GM23338 (cell line): Measurements from ENCODE around the gene FAM78B. TPM values are rescaled to one million over a fixed set of nuclear protein-coding genes. Genes with fewer than 3 reads are reported as not detected.

Experiments
- ATAC-seq: fragments of 200-7000 bp; cut with Tn5 transposase; 3 replicates; pipeline ENCODE4 v1.9.1; 2020
- DNase-seq: peaks from one replicate; pipeline ENCODE4 v3.0.0-alpha.2; 2015; ENCODE audit warnings: low spot score
- H2AFZ ChIP-seq: fragments of 200-600 bp; sonication (generic); 2 replicates; pipeline ENCODE4 v1.8.0; 2016; ENCODE audit warnings: antibody characterized with exemption, mild to moderate bottlenecking, moderate library complexity
- H3F3A ChIP-seq: fragments of 200-600 bp; sonication (generic); replicated peaks from 2 replicates; pipeline ENCODE4 v1.8.0; 2017; ENCODE audit warnings: antibody characterized with exemption, mixed run types, low read depth
- H3K27ac ChIP-seq: fragments of 200-600 bp; sonication (generic); 2 replicates; pipeline ENCODE4 v1.6.1; 2016; ENCODE audit warnings: low read depth
- H3K27me3 ChIP-seq: fragments of 200-600 bp; sonication (generic); 2 replicates; pipeline ENCODE4 v1.8.0; 2016; ENCODE audit warnings: mild to moderate bottlenecking, mixed run types, moderate library complexity; ENCODE audit not compliant: insufficient read depth
- H3K36me3 ChIP-seq: fragments of 200-600 bp; sonication (generic); 2 replicates; pipeline ENCODE4 v1.8.0; 2016; ENCODE audit warnings: mild to moderate bottlenecking; ENCODE audit not compliant: insufficient read depth
- H3K4me1 ChIP-seq: fragments of 200-600 bp; sonication (generic); 2 replicates; pipeline ENCODE4 v1.8.0; 2016; ENCODE audit warnings: mild to moderate bottlenecking, moderate library complexity; ENCODE audit not compliant: insufficient read depth
- H3K4me2 ChIP-seq: fragments of 200-600 bp; sonication (generic); 2 replicates; pipeline ENCODE4 v1.7.1; 2017; ENCODE audit warnings: mixed run types
- H3K4me3 ChIP-seq: fragments of 200-600 bp; sonication (generic); 2 replicates; pipeline ENCODE4 v1.6.1; 2016; ENCODE audit warnings: mixed run types
- H3K79me2 ChIP-seq: fragments of 200-600 bp; sonication (generic); replicated peaks from 2 replicates; pipeline ENCODE4 v1.8.0; 2017; ENCODE audit warnings: mild to moderate bottlenecking; ENCODE audit not compliant: insufficient read depth
- H3K9me2 ChIP-seq: fragments of 200-600 bp; sonication (generic); 2 replicates; pipeline ENCODE4 v1.8.0; 2017; ENCODE audit not compliant: insufficient read depth
- H4K20me1 ChIP-seq: fragments of 200-600 bp; sonication (generic); replicated peaks from 2 replicates; pipeline ENCODE4 v1.8.0; 2017; ENCODE audit warnings: mild to moderate bottlenecking; ENCODE audit not compliant: insufficient read depth
- H3K27ac Mint-ChIP-seq: 2 replicates; pipeline ENCODE4 v1.8.0; 2020; ENCODE audit warnings: inconsistent platforms, mild to moderate bottlenecking, moderate library complexity, mixed read lengths
- H3K27me3 Mint-ChIP-seq: 3 replicates; pipeline ENCODE4 v1.8.0; 2022; ENCODE audit warnings: low read depth, mild to moderate bottlenecking, moderate library complexity, mixed read lengths, inconsistent platforms; ENCODE audit not compliant: insufficient read depth, poor library complexity
- H3K36me3 Mint-ChIP-seq: 3 replicates; pipeline ENCODE4 v1.8.0; 2021; ENCODE audit warnings: low read depth, mild to moderate bottlenecking, inconsistent platforms, moderate library complexity, mixed read lengths
- H3K4me1 Mint-ChIP-seq: 3 replicates; pipeline ENCODE4 v1.8.0; 2020; ENCODE audit warnings: mild to moderate bottlenecking, inconsistent platforms, mixed read lengths
- H3K4me3 Mint-ChIP-seq: 3 replicates; pipeline ENCODE4 v1.8.0; 2021; ENCODE audit warnings: moderate library complexity, mild to moderate bottlenecking, inconsistent platforms, mixed read lengths
- H3K9me3 Mint-ChIP-seq: 3 replicates; pipeline ENCODE4 v1.8.0; 2020; ENCODE audit warnings: moderate library complexity, mild to moderate bottlenecking, inconsistent platforms, mixed read lengths
- CREB1 ChIP-seq: fragments of 250-450 bp; sonication (Bioruptor Pico); IDR thresholded peaks from 2 replicates; pipeline ENCODE4 v1.5.0; 2020; ENCODE audit warnings: low read depth, mild to moderate bottlenecking, moderate library complexity
- ETS1 ChIP-seq: IDR thresholded peaks from 2 replicates; pipeline ENCODE4 v1.6.1; 2016; ENCODE audit warnings: antibody characterized with exemption
- EZH2phosphoT487 ChIP-seq: fragments of 200-600 bp; sonication (generic); IDR thresholded peaks from one replicate; pipeline ENCODE4 v1.8.1; 2018; ENCODE audit warnings: antibody characterized with exemption; ENCODE audit not compliant: unreplicated experiment
- JUNB ChIP-seq: IDR thresholded peaks from one replicate; pipeline ENCODE4 v1.6.1; 2016; ENCODE audit warnings: antibody characterized with exemption; ENCODE audit not compliant: unreplicated experiment
- POLR2AphosphoS5 ChIP-seq: IDR thresholded peaks from 2 replicates; pipeline ENCODE4 v1.6.1; 2016; ENCODE audit warnings: antibody characterized with exemption, low read depth
- REST ChIP-seq: IDR thresholded peaks from one replicate; pipeline ENCODE4 v1.6.1; 2018; ENCODE audit warnings: antibody characterized with exemption; ENCODE audit not compliant: unreplicated experiment
- STAT1 ChIP-seq: IDR thresholded peaks from one replicate; pipeline ENCODE4 v1.6.1; 2016; ENCODE audit warnings: antibody characterized with exemption; ENCODE audit not compliant: unreplicated experiment
- ZNF114 ChIP-seq: fragments of 250-450 bp; sonication (Bioruptor Pico); IDR thresholded peaks from 2 replicates; pipeline ENCODE4 v1.5.0; 2020; ENCODE audit warnings: mild to moderate bottlenecking, moderate library complexity
- ZNF331 ChIP-seq: fragments of 250-450 bp; sonication (Bioruptor Pico); IDR thresholded peaks from 2 replicates; pipeline ENCODE4 v1.5.0; 2020; ENCODE audit warnings: low read depth, mild to moderate bottlenecking, moderate library complexity
- polyA plus RNA-seq: library from polyadenylated mRNA; unstranded; fragments of >200 nt; fragmentation: Nextera tagmentation; extraction: Ambion mirVana; gene quantifications from 2 replicates; pipeline ENCODE4 v1.2.1, GENCODE V29; 2016
- total RNA-seq: library from RNA; depleted of rRNA; stranded (reverse); fragments of >200 nt; shearing (Covaris generic); gene quantifications from 2 replicates; pipeline ENCODE4 v1.2.3, GENCODE V29; 2014

The FAM78B gene
- total and polyA plus RNA-seq, 2 experiments from 2014 or later = 1.6 to 4.6 TPM

GRCh38 chr1:166029196-166029945 lies 137.4 kb downstream of the FAM78B start (continued):
- TF ChIP-seq REST = no peak
- TF ChIP-seq JUNB = no peak
- TF ChIP-seq POLR2AphosphoS5 = no peak
- no peak for TF ChIP-seq CREB1 (CRISPR knock-in tag)

GRCh38 chr1:166026555-166026954 lies 140.2 kb downstream of the FAM78B start:
- no peaks in the 10 kb centered on the region for H3K4me1 ChIP-seq
- no peak overlapping the region for H3K4me3 ChIP-seq
- Mint-ChIP-seq H3K9me3 (no peaks in the 10 kb centered on the region), H3K27ac (no peak overlapping the region), H3K36me3 (no peaks in the 10 kb centered on the region), H3K4me3 (no peak overlapping the region), H3K27me3 (no peaks in the 10 kb centered on the region), H3K4me1 (no peaks in the 10 kb centered on the region)
- H3K9me2 ChIP-seq = no peaks in the 10 kb centered on the region; the same call in 1 of the 2 replicates
- DNase-seq = no peak
- no peak for TF ChIP-seq ZNF114
- no peak for TF ChIP-seq JUNB
- no peak for TF ChIP-seq CREB1 (CRISPR knock-in tag)
- TF ChIP-seq REST = no peak
- TF ChIP-seq STAT1 = no peak
- no peak for TF ChIP-seq ETS1
- no peak for TF ChIP-seq ZNF331 (CRISPR knock-in tag)
- TF ChIP-seq EZH2phosphoT487 = no peak
- H2AFZ ChIP-seq = no peak overlapping the region
- H3K27ac ChIP-seq = no peak overlapping the region
- no peaks in the 10 kb centered on the region for H3K27me3 ChIP-seq
- no peaks in the 10 kb centered on the region for H3K79me2 ChIP-seq
- H4K20me1 ChIP-seq = no peaks in the 10 kb centered on the region
- no peak for ATAC-seq
- no peaks in the 10 kb centered on the region for H3F3A ChIP-seq
- H3K4me2 ChIP-seq = no peak overlapping the region
- H3K36me3 ChIP-seq = no peaks in the 10 kb centered on the region
